K562 (cell line): ENCODE measurements around the gene LRP2. TPM values are rescaled to one million over a fixed set of nuclear protein-coding genes. Genes with fewer than 3 reads are reported as not detected.

Experiments
- XRCC4 ChIP-seq: IDR thresholded peaks from one replicate; pipeline ENCODE4 v1.6.1; 2011; ENCODE audit not compliant: insufficient read depth, insufficient read length; ENCODE audit errors: extremely low read depth
- polyA plus RNA-seq, 8 experiments: library from polyadenylated mRNA; depleted of rRNA in 4 of 8; stranded (reverse) in 5 of 8; unstranded in 3 of 8; fragments of >200 nt; fragmentation: Nextera tagmentation in 2 of 8; fragmentation: Illumina TruSeq in 1 of 8; extraction: Ambion mirVana in 2 of 8; extraction: Trizol in 1 of 8; gene quantifications; 2 replicates each; pipeline versions ENCODE4 v1.2.1 to v1.2.3, GENCODE V29; 2011 to 2014; ENCODE audit warnings: inconsistent platforms in 1 of 8, missing spikeins in 1 of 8
- total RNA-seq, 7 experiments: library from RNA; depleted of rRNA in 6 of 7; stranded (reverse); fragments of >200 nt in 6 of 7; fragmentation: Illumina TruSeq in 2 of 7; extraction: Trizol in 2 of 7; gene quantifications; 2 replicates each; pipeline versions ENCODE4 v1.2.1 to v1.2.3, GENCODE V29; 2011 to 2021; ENCODE audit warnings: low replicate concordance in 1 of 7
- TF ChIP-seq, protein P1 (sequence below): sonication (generic); formaldehyde crosslinking; IDR thresholded peaks from 2 replicates; pipeline ENCODE4 v1.8.0; 2022; ENCODE audit warnings: mild to moderate bottlenecking, low read depth, missing genetic modification reagents
- TF ChIP-seq, protein P2 (sequence below): fragments of 250-450 bp; sonication (Bioruptor Pico); IDR thresholded peaks from 2 replicates; pipeline ENCODE4 v1.5.0; 2021; ENCODE audit warnings: mild to moderate bottlenecking, borderline replicate concordance
- TF ChIP-seq, protein P3 (sequence below): fragments of 150-350 bp; IDR thresholded peaks from 2 replicates; pipeline ENCODE4 v1.6.1; 2014; ENCODE audit warnings: low read depth, mild to moderate bottlenecking, low read length, borderline replicate concordance

Gene LRP2
- total and polyA plus RNA-seq, 9 of the 15 experiments (the other 6 are each of a cell fraction or from before 2014, with no cell fraction given): 0.04 to 0.18 (median 0.11) TPM; not detected in 1

DNA sequence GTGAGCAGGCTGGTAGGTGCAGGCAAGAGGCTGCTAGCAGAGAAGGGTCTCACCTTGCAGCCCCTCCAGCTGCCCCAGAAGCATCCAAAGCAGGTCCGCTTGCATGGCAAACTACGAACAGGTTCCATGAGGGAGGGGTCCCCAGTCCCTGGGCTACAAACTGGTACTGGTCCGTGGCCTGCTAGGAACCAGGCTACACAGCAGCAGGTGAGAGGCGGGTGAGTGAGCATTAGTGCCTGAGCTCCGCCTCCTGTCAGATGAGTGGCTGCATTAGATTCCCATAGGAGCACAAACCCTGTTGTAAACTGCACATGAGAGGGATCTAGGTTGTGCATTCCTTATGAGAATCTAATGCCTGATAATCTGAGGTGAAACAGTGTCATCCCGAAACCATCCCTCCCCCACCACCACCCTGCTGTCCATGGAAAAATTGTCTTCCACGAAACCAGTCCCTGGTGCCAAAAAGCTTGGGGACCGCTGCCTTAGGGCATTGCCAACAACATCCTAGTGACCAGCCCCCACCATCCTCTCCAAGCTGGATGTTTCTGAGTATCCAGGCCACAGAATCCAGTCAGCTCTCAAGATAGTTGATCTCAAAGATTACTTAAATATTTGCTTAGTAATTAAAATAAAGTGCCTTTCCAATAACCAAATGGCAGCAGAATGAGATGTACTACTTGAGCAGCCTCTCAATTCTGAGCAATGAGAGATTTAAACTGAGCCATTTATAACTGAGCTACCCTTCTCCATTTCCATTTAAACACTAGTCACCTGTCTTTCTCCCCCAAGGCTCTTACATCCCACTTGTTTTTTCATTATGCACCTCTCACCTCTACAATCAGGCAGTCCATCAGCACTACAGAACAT is 32.4 kb downstream of the LRP2 start (continued):
- TF ChIP-seq, protein P1, sequence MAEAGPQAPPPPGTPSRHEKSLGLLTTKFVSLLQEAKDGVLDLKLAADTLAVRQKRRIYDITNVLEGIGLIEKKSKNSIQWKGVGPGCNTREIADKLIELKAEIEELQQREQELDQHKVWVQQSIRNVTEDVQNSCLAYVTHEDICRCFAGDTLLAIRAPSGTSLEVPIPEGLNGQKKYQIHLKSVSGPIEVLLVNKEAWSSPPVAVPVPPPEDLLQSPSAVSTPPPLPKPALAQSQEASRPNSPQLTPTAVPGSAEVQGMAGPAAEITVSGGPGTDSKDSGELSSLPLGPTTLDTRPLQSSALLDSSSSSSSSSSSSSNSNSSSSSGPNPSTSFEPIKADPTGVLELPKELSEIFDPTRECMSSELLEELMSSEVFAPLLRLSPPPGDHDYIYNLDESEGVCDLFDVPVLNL: no peak
- TF ChIP-seq, protein P2, sequence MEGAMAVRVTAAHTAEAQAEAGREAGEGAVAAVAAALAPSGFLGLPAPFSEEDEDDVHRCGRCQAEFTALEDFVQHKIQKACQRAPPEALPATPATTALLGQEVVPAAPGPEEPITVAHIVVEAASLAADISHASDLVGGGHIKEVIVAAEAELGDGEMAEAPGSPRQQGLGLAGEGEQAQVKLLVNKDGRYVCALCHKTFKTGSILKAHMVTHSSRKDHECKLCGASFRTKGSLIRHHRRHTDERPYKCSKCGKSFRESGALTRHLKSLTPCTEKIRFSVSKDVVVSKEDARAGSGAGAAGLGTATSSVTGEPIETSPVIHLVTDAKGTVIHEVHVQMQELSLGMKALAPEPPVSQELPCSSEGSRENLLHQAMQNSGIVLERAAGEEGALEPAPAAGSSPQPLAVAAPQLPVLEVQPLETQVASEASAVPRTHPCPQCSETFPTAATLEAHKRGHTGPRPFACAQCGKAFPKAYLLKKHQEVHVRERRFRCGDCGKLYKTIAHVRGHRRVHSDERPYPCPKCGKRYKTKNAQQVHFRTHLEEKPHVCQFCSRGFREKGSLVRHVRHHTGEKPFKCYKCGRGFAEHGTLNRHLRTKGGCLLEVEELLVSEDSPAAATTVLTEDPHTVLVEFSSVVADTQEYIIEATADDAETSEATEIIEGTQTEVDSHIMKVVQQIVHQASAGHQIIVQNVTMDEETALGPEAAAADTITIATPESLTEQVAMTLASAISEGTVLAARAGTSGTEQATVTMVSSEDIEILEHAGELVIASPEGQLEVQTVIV: no peak
- TF ChIP-seq XRCC4: no peak
- TF ChIP-seq, protein P3, sequence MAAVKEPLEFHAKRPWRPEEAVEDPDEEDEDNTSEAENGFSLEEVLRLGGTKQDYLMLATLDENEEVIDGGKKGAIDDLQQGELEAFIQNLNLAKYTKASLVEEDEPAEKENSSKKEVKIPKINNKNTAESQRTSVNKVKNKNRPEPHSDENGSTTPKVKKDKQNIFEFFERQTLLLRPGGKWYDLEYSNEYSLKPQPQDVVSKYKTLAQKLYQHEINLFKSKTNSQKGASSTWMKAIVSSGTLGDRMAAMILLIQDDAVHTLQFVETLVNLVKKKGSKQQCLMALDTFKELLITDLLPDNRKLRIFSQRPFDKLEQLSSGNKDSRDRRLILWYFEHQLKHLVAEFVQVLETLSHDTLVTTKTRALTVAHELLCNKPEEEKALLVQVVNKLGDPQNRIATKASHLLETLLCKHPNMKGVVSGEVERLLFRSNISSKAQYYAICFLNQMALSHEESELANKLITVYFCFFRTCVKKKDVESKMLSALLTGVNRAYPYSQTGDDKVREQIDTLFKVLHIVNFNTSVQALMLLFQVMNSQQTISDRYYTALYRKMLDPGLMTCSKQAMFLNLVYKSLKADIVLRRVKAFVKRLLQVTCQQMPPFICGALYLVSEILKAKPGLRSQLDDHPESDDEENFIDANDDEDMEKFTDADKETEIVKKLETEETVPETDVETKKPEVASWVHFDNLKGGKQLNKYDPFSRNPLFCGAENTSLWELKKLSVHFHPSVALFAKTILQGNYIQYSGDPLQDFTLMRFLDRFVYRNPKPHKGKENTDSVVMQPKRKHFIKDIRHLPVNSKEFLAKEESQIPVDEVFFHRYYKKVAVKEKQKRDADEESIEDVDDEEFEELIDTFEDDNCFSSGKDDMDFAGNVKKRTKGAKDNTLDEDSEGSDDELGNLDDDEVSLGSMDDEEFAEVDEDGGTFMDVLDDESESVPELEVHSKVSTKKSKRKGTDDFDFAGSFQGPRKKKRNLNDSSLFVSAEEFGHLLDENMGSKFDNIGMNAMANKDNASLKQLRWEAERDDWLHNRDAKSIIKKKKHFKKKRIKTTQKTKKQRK: no peak
